ENCODE results near the gene GALNT11.
"Not testable (repeated sequence)": the region's sequence is repeated elsewhere in the genome, so short reads cannot be mapped to it uniquely, and the experiment has no call there.

Gene GALNT11

DNA sequence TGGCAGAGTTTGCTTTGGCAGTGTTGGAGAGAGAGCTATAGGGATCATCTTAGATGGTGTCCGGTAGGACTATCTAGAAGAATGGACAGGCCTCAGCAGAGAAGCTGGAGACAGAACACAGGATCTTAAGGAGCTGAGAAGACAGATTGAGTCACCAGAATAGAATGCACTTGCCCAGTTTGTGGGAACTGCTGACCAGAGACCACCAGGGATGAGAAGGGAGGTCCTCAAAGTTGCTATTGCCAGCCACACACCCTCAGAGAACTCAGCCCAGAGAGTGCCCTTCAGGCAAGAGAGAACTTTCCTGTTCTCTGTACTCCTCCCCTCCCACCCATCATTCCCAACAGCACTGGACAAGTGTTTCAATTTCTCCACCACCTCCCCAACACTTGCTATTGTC is 25.3 kb upstream of the GALNT11 start:
- H3K27me3 ChIP-seq: no peaks in the 10 kb centered on the region

DNA sequence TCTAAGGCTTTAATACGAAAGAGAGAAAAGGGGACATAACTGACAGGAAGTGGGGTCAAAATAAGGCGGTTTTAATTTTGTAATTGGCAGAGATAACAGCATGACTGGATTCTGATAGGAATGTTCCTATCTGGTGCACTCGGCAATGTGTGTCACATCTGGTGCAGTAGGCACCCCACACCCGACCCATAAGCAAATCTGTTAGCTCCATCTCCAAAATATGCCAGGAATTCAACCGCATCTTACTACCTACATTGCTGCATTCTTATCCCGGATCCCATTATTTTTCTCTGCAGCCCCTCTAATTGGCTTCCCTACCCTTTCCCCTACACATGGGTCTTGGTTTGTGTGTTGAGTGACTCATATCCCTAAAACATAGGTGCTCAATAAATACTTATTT is 19.1 kb upstream of the GALNT11 start:
- no peaks in the 10 kb centered on the region for H3K4me1 ChIP-seq
- no peak for TF ChIP-seq Cebpa-rat (IDR thresholded peaks at IDR 0.05)
- no peaks in the 10 kb centered on the region for H3K36me3 ChIP-seq
- H3K9ac ChIP-seq: no peak overlapping the region
- H3K4me3 ChIP-seq: no peak overlapping the region
- no peak overlapping the region for H3K27ac ChIP-seq
- no peak overlapping the region for H3K4me2 ChIP-seq
- no peaks in the 10 kb centered on the region for H3K27me3 ChIP-seq
- no peaks in the 10 kb centered on the region for H4K20me1 ChIP-seq
- no peaks in the 10 kb centered on the region for H3K9me3 ChIP-seq

More for the DNA sequence above, 25.3 kb upstream of the GALNT11 start:
- TF ChIP-seq Cebpa-rat (IDR thresholded peaks at IDR 0.05): no peak
- Histone ChIP-seq H3K9ac (no peak overlapping the region), H3K36me3 (no peaks in the 10 kb centered on the region), H3K4me2 (no peak overlapping the region), H3K27ac (no peak overlapping the region), H3K4me3 (no peak overlapping the region), H3K9me3 (peaks cover 4% of the 10 kb centered on the region; the same call in 1 of the 2 replicates), H4K20me1 (no peaks in the 10 kb centered on the region), H3K4me1 (peaks cover 5% of the 10 kb centered on the region)

DNA sequence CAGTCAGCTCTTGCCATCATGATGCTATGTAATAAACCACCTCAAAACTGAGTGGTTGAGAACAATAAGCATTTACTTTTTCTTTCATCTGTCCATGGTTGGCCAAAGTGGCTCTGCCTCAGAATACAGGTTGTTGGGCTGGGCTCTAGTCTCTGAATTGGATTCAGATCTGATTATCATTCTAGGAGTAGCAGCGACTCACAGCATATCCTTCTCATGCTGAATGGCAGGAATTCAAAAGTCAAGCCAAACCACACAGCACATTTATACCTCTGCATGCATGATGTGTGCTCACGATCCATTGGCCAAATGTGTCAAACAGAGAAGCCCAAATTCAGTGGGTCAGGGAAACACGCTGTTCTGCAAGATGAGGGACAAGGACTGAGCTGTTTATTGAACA is 13.6 kb upstream of the GALNT11 start:
- no peak overlapping the region for H3K27ac ChIP-seq
- no peak overlapping the region for H3K9ac ChIP-seq
- no peak overlapping the region for H3K4me3 ChIP-seq
- H3K27me3 ChIP-seq: no peaks in the 10 kb centered on the region
- no peaks in the 10 kb centered on the region for H4K20me1 ChIP-seq
- no peaks in the 10 kb centered on the region for H3K4me1 ChIP-seq
- H3K9me3 ChIP-seq: no peaks in the 10 kb centered on the region
- no peak overlapping the region for H3K4me2 ChIP-seq
- no peaks in the 10 kb centered on the region for H3K36me3 ChIP-seq
- no peak for TF ChIP-seq Cebpa-rat (IDR thresholded peaks at IDR 0.05)

- no peak overlapping the region for H3K9ac ChIP-seq
- H3K4me3 ChIP-seq: no peak overlapping the region
- H3K4me2 ChIP-seq: no peak overlapping the region
- H3K4me1 ChIP-seq: no peaks in the 10 kb centered on the region
- no peaks in the 10 kb centered on the region for H3K9me3 ChIP-seq
- TF ChIP-seq Cebpa-rat (IDR thresholded peaks at IDR 0.05): no peak
- H3K36me3 ChIP-seq: no peaks in the 10 kb centered on the region
- H3K27ac ChIP-seq: no peak overlapping the region
- no peaks in the 10 kb centered on the region for H3K27me3 ChIP-seq
- no peaks in the 10 kb centered on the region for H4K20me1 ChIP-seq
Observed at GRCh38 chr7:152013230-152013629, 12.2 kb upstream of the GALNT11 start.

DNA sequence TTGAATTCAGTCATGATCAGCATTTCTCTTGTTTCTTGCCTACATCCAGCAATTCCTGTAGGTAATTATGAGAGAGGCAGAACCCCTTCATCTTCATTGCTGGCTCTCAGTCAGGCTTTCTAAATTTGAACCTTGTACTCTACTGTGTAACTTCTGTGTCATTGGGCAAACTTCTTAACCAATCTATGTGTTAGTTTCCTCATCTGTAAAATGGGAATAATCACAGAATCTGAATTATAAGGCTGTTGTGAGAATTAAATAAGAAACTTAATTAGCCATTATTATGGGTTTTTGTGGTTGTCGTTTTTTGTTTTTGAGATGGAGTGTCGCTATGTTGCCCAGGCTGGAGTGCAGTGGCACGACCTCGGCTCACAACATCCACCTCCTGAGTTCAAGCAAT is 11.5 kb upstream of the GALNT11 start:
- Histone ChIP-seq H3K4me2 (no peak overlapping the region), H3K4me1 (no peaks in the 10 kb centered on the region), H3K4me3 (no peak overlapping the region), H4K20me1 (no peaks in the 10 kb centered on the region), H3K27me3 (no peaks in the 10 kb centered on the region), H3K9me3 (no peaks in the 10 kb centered on the region), H3K27ac (no peak overlapping the region), H3K9ac (no peak overlapping the region), H3K36me3 (no peaks in the 10 kb centered on the region)
- no peak for TF ChIP-seq Cebpa-rat (IDR thresholded peaks at IDR 0.05)

DNA sequence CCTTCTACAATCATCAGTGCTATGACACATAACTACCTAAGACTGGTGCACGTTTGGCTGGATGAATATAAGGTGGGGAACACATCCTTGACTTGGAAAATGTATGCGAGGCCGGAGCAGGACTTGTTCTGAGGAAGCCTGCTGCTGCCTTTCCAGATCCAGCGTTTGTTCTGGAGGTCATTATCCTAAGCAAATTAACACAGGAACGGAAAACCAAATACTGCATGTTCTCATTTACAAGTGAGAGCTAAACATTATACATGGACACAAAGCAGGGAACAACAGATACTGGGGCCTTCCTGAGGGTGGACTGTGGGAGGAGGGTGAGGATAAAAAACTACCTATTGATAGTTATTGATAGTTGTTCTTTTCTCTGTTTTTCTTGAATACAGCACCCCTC is 10.8 kb upstream of the GALNT11 start:
- Histone ChIP-seq H4K20me1 (no peaks in the 10 kb centered on the region), H3K9me3 (no peaks in the 10 kb centered on the region), H3K27ac (no peak overlapping the region), H3K36me3 (no peaks in the 10 kb centered on the region), H3K27me3 (no peaks in the 10 kb centered on the region), H3K4me1 (no peaks in the 10 kb centered on the region), H3K4me2 (no peak overlapping the region), H3K9ac (no peak overlapping the region), H3K4me3 (no peak overlapping the region)
- no peak for TF ChIP-seq Cebpa-rat (IDR thresholded peaks at IDR 0.05)

DNA sequence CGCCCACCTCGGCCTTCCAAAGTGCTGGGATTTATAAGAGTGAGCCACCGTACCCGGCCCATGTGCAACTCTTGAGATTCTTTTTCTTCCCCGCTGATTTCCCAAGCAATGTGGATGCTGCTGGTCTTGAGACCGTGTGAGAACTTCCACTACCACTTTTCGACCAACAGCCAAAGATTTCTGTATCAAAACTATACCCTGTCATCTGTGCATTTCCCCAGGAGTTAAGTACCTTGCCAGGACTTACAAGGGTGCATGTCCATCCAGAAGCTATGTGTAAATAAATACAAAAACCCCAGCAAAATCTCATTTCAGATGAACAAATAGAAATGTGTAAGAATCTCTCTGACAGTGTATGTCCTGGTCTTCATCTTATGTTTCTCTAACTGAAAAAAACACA is 9.9 kb upstream of the GALNT11 start:
- Histone ChIP-seq H3K4me3 (no peak overlapping the region), H3K4me2 (no peak overlapping the region), H3K36me3 (no peaks in the 10 kb centered on the region), H3K27ac (no peak overlapping the region), H3K27me3 (no peaks in the 10 kb centered on the region), H3K4me1 (no peaks in the 10 kb centered on the region), H3K9ac (no peak overlapping the region), H3K9me3 (no peaks in the 10 kb centered on the region), H4K20me1 (no peaks in the 10 kb centered on the region)
- no peak for TF ChIP-seq Cebpa-rat (IDR thresholded peaks at IDR 0.05)

DNA sequence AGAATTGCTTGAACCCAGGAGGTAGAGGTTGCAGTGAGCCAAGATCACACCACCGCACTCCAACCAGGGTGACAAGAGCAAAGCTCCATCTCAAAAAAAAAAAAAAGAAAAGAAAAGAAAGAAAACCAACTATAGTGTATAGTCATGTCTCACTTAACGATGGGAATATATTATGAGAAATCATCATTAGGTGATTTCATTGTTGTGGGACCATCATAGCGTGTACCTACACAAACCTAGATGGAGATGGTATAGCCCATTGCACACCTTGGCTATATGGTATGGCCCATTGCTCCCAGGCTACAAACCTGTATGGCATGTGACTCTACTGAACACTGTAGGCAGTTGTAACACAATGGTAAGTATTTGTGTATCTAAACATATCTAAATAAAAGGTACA is 8.5 kb upstream of the GALNT11 start:
- Histone ChIP-seq H3K9ac (no peak overlapping the region), H3K9me3 (no peaks in the 10 kb centered on the region), H4K20me1 (no peaks in the 10 kb centered on the region), H3K4me2 (no peak overlapping the region), H3K4me3 (no peak overlapping the region), H3K4me1 (no peaks in the 10 kb centered on the region), H3K27ac (no peak overlapping the region), H3K27me3 (no peaks in the 10 kb centered on the region), H3K36me3 (no peaks in the 10 kb centered on the region)
- TF ChIP-seq Cebpa-rat (IDR thresholded peaks at IDR 0.05): no peak

GRCh38 chr7:152017683-152018082 is 7.8 kb upstream of the GALNT11 start:
- not testable (repeated sequence) for H3K4me3 ChIP-seq, H3K4me2 ChIP-seq, H3K9me3 ChIP-seq, H3K27me3 ChIP-seq, H3K36me3 ChIP-seq, H4K20me1 ChIP-seq, H3K4me1 ChIP-seq, H3K9ac ChIP-seq, H3K27ac ChIP-seq

- H3K4me2 ChIP-seq, H3K9me3 ChIP-seq, H3K27ac ChIP-seq, H3K4me3 ChIP-seq, H3K9ac ChIP-seq, H3K4me1 ChIP-seq, H3K36me3 ChIP-seq, H4K20me1 ChIP-seq: not testable (repeated sequence)
- H3K27me3 ChIP-seq: peaks cover 18% of the 10 kb centered on the region
Observed at GRCh38 chr7:152021740-152022139, 3.7 kb upstream of the GALNT11 start.
